ENCODE results near the gene ASPA. TPM values are rescaled to one million over a fixed set of nuclear protein-coding genes. Genes with fewer than 3 reads are reported as not detected.

ASPA gene
- total and polyA plus RNA-seq, 2 of the 13 experiments (the other 11 are each of a cell fraction or from before 2014, with no cell fraction given): not detected

GRCh38 chr17:3546521-3546920 lies 70.7 kb downstream of the ASPA start (continued):
- TF ChIP-seq THYN1 (CRISPR knock-in tag; IDR thresholded peaks at IDR 0.05; ENCODE audit: borderline replicate concordance, low read depth) (no peak), MIER2 (CRISPR knock-in tag; IDR thresholded peaks at IDR 0.05) (no peak), TRAFD1 (CRISPR knock-in tag; IDR thresholded peaks at IDR 0.05; ENCODE audit: borderline replicate concordance) (no peak), ASH2L (IDR thresholded peaks at IDR 0.05; ENCODE audit: insufficient read length, low read depth, low read length) (no peak), MEIS2 (CRISPR knock-in tag; IDR thresholded peaks at IDR 0.05) (no peak), SALL1 (CRISPR knock-in tag; IDR thresholded peaks at IDR 0.05) (peak; percentile 58; the same call in 1 of the 2 replicates), ZNF225 (CRISPR knock-in tag; IDR thresholded peaks at IDR 0.05) (no peak), ZNF549 (CRISPR knock-in tag; IDR thresholded peaks at IDR 0.05) (no peak), ZFP36L1 (CRISPR knock-in tag; IDR thresholded peaks at IDR 0.05) (no peak), ZSCAN12 (CRISPR knock-in tag; IDR thresholded peaks at IDR 0.05) (no peak), CENPX (CRISPR knock-in tag; IDR thresholded peaks at IDR 0.05) (no peak), JUND (CRISPR knock-in tag; IDR thresholded peaks at IDR 0.05) (no peak), NKX3-1 (CRISPR knock-in tag; IDR thresholded peaks at IDR 0.05) (no peak), AHDC1 (CRISPR knock-in tag; IDR thresholded peaks at IDR 0.05; ENCODE audit: borderline replicate concordance) (peak; percentile 49; the same call in 1 of the 2 replicates), MTF1 (CRISPR knock-in tag; IDR thresholded peaks at IDR 0.05) (no peak), SKIL (CRISPR knock-in tag; IDR thresholded peaks at IDR 0.05; ENCODE audit: borderline replicate concordance) (no peak)
